Measurements from ENCODE around the gene GAA.

The GAA gene

DNA sequence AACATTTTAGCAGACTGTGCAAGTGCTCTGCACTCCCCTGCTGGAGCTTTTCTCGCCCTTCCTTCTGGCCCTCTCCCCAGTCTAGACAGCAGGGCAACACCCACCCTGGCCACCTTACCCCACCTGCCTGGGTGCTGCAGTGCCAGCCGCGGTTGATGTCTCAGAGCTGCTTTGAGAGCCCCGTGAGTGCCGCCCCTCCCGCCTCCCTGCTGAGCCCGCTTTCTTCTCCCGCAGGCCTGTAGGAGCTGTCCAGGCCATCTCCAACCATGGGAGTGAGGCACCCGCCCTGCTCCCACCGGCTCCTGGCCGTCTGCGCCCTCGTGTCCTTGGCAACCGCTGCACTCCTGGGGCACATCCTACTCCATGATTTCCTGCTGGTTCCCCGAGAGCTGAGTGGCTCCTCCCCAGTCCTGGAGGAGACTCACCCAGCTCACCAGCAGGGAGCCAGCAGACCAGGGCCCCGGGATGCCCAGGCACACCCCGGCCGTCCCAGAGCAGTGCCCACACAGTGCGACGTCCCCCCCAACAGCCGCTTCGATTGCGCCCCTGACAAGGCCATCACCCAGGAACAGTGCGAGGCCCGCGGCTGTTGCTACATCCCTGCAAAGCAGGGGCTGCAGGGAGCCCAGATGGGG is 3.1 kb downstream of the GAA start:
- ATAC-seq: no peak
- no peak for DNase-seq

DNA sequence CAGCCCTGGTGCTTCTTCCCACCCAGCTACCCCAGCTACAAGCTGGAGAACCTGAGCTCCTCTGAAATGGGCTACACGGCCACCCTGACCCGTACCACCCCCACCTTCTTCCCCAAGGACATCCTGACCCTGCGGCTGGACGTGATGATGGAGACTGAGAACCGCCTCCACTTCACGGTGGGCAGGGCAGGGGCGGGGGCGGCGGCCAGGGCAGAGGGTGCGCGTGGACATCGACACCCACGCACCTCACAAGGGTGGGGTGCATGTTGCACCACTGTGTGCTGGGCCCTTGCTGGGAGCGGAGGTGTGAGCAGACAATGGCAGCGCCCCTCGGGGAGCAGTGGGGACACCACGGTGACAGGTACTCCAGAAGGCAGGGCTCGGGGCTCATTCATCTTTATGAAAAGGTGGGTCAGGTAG is 3.6 kb downstream of the GAA start:
- no peak for DNase-seq

DNA sequence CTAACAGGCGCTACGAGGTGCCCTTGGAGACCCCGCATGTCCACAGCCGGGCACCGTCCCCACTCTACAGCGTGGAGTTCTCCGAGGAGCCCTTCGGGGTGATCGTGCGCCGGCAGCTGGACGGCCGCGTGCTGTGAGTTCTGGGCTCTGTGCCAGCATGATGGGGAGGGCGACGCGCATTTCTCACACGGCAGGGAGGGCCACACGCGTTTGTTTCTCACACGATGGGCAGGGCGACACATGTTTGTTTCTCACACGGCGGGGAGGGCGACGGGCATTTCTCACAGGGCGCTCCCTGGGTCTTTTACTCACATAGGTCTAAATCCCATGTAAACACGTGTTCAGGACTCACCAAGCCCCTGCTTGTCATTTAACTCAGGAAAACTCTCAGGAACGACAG is 4.4 kb downstream of the GAA start:
- ATAC-seq: no peak
- DNase-seq: no peak

More for the DNA sequence above, 3.6 kb downstream of the GAA start:
- ATAC-seq: no peak

DNA sequence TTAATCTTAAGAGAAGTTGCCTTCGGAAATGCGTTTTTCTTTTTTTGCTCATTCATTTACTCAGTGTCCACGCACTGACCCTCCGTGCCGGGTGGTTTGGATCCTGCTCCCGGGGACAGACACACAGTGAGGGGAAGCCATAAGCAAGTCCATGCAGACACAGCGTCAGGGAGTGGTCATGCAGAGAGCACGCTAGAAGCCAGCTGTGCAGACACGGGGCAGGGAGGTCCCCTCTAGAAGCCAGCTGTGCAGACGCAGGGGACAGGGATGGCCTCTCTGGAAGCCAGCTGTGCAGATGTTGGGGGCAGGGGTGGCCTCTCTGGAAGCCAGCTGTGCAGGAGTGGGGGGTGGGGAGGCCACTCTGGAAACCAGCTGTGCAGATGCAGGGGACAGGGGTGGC is 4.8 kb downstream of the GAA start:
- ATAC-seq: no peak
- no peak for DNase-seq

DNA sequence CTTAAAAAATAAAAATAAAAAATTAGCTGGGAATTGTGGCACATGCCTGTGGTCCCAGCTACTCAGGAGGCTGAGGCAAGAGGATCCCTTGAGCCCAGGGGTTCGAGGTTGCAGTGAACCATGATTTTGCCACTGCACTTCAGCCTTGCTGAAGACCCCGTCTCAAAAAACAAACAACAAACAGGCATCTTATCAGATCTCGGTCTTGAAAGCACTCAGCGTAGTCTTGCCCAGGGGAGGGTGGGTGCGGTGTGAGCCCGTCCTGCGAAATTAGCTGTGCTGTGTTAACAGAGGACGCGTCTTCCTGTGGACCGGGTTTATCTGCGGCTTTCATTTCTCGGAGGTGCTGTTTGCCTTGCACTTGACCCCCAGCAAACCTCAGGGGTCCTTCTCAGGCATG is 5.4 kb downstream of the GAA start:
- ATAC-seq (no peak), DNase-seq (no peak)

DNA sequence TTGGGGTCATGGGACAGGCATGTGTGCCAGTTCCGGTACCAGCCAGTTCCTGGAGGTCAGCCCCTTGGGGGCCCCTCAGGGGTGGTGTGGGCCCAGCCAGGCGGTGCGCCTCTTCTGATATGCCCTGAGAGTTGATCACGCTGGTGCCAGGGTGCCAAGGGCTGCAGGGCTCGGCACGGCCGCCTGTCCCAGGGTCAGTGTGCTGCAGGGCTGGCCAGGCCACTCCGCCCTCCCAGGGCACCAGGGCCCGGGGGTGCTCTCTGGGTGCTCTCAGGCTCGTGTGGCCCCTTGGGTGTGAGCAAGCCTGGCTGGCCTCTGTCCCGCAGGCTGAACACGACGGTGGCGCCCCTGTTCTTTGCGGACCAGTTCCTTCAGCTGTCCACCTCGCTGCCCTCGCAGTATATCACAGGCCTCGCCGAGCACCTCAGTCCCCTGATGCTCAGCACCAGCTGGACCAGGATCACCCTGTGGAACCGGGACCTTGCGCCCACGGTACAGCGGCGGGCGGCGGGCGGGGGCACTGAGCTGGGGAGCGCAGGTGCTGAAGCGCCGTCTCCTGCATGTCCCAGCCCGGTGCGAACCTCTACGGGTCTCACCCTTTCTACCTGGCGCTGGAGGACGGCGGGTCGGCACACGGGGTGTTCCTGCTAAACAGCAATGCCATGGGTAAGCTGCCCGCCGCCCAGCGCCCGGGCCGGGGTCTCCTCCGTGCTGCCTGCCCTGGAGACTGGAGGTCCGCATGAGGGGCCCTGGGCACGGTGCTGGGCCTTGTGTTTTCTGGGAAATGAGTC is 6.0 kb downstream of the GAA start:
- ATAC-seq (no peak), DNase-seq (no peak)

DNA sequence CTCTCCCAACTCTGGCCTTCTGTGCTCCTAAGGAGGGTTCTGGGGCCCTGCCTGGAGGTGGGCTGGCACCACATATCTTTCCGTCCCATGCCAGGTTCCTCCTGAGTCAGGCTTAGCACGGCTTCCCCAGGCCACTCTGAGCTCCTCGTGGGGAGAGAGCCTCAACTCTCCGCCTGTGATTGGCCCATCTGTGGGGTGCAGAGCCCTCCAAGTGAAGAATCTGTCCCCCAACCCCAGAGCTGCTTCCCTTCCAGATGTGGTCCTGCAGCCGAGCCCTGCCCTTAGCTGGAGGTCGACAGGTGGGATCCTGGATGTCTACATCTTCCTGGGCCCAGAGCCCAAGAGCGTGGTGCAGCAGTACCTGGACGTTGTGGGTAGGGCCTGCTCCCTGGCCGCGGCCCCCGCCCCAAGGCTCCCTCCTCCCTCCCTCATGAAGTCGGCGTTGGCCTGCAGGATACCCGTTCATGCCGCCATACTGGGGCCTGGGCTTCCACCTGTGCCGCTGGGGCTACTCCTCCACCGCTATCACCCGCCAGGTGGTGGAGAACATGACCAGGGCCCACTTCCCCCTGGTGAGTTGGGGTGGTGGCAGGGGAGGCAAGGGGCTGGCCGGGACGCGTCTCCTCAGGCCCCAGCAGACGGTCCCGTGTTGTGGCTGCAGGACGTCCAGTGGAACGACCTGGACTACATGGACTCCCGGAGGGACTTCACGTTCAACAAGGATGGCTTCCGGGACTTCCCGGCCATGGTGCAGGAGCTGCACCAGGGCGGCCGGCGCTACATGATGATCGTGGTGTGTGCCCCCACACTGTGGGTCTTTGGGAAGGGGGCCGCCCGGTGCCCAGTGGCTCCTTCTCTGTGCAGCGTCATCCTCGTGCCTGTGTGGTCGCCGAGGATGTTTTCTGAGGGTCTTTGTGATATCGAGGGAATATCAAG is 6.9 kb downstream of the GAA start:
- no peak for ATAC-seq
- DNase-seq: no peak

DNA sequence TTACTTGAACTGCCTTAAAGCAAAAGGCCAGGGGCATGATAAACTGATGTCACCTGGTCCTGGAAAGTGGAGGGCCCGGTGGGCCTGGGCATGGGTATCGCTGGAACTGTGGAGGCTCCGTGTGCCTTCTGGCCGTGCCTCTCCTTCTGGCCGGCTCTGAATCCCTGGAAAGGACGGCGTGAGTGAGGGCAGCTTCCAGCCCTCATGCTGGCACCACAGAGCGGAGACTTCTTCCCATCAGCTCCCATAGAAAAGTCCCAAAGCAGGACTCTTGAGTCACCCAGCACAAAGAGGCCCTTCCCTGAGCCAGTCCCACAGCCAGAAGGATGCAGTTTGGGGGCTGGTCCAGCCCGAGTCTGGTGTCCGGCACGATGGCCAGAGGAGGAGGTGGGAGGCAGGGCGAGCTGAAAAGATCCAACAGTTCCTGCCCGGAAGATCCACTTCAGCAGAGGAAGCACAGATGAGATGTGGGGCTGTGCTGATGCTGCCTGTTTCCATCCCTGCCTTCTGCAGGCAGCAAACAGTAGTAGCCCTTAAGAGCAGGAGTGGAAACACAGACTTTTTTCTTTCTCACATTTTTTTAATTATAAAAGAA is 7.8 kb downstream of the GAA start:
- DNase-seq: no peak
- no peak for ATAC-seq

DNA sequence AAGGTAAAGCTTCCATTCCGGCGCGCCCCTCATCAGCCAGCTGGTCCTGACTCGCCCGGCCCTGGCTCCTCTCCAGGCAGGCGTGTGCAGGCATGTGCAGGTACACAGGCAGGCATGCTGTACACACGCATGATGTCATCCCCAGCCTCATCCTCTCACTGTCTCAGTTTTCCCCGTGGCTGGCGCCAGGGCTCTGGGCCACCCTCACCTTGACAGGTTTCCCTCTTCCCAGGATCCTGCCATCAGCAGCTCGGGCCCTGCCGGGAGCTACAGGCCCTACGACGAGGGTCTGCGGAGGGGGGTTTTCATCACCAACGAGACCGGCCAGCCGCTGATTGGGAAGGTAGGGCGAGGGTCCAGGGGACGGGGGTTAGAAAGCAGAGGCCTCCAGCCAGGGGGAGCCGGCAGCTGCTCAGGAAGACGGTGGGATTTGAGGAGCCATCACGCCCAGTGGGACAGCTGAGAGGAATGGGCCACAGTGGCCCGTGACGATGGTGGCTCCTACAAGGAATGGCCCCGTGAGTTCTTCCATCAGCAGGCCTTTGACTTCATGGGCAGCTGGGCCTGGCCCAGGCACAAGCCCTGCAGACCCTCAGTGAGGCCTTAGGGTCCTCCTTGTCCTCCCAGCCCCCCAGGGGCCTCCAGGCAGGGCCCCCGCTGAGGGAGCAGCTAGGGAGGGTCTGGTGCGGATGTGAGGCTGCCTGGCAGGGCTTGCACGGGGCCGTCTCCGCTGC is 8.5 kb downstream of the GAA start:
- DNase-seq (no peak), ATAC-seq (no peak)

DNA sequence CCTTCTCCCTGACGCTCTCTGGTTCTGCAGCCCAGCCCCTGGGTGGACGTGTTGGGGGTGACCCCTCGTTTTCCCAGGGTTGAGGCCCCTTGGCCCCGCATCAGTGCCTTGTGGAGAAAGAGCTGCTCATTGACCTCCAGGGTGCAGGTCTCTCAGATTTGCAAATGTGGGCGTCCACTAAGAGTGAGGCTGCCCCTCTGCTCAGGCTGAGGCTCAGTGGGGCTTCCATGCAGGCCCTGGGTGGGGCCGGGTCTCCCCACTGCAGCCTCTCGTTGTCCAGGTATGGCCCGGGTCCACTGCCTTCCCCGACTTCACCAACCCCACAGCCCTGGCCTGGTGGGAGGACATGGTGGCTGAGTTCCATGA is 9.0 kb downstream of the GAA start:
- no peak for DNase-seq
- no peak for ATAC-seq

DNA sequence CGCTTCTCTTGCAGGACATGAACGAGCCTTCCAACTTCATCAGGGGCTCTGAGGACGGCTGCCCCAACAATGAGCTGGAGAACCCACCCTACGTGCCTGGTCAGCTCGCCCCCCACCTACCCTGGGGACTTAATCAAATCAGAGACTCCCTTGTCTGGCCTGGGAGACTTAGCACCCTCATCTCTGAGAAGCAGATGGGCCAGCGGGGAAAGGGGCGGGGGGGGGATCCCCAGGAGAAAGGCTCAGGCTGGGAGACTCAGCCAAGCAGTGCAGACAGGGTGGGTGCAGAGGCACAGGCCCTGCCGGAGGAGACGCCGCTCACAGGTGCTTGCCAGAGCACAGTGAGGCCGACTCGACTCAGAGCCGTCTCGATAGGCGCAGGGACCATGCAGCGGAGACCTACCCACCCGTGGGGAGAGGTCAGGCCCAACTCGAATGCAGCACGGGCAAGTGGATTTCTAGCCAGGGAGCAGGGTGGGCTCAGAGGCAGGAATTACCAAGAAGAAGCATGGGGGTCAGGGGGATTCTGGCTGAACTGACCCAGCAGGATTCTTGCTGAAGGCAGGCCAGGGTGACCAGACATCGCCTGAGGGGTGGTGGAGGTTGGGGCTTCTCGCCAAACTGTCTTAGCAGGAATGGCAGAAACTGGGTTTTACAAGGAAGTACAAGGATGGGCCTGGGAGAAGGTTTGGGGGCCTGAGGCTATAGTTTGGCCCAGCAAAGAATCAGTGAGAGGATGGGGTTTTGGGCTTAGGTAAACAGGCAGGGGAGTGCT is 9.7 kb downstream of the GAA start:
- DNase-seq (no peak), ATAC-seq (no peak)

DNA sequence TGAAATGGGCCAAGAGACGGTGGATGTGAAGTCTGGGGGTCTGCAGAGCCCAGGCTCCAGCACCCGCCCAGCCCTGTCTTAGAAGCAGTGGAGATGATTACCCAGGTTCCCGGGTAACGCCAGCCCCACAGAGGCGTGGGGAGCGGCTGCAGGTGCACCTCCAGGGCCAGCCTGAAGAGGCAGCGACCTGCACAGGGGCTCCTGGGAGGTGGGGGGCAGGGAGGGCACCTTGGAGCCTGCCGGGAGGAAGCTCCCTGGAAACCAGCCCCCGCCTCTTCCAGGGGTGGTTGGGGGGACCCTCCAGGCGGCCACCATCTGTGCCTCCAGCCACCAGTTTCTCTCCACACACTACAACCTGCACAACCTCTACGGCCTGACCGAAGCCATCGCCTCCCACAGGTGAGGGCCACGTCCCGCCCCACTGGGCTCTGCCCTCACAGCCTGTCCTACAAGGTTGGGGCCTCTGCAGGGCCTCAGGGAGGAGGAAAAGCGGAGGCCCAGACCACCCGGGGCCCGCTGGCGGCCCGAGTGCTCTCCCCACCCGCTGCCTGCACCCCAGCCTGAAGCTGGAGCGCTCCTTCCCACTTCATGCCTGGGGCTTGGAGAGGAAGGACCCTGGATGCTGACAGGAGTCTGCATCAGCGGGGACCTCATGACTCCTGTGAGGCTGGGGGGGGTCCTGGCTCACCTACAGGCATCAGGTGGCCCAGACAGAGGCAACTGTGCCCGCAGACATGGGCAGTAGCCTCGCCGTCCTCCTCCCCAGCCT is 10.5 kb downstream of the GAA start:
- DNase-seq (no peak), ATAC-seq (no peak)

DNA sequence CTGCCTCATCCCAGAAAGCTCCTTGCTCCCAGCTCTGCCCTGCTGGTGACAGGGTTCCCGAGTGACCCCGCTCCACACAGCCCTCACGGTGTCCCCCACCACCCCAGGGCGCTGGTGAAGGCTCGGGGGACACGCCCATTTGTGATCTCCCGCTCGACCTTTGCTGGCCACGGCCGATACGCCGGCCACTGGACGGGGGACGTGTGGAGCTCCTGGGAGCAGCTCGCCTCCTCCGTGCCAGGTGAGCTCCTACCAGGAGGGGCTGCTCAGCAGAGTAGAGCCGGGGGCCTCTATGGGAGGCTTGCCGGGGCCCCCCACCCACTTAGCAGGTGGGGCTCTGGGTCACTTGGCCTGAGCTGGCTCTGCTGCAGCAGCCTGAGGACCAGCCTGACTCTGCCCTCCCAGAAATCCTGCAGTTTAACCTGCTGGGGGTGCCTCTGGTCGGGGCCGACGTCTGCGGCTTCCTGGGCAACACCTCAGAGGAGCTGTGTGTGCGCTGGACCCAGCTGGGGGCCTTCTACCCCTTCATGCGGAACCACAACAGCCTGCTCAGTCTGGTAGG is 11.2 kb downstream of the GAA start:
- ATAC-seq: no peak
- no peak for DNase-seq

DNA sequence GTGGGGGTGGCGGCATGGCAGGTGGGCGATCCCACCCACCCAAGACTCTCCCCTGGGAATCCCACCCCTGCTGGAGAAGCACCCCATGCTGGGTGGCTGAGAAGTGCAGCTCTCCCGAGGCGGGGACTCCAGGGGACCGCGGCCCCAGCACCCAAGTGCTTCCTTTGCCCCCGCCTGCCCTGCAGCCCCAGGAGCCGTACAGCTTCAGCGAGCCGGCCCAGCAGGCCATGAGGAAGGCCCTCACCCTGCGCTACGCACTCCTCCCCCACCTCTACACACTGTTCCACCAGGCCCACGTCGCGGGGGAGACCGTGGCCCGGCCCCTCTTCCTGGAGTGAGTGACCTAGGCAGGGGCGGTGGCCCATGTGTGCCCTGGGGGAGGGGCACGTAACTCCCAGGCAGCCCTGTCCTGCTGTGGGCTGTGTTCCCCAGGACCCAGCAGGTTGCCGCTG is 11.7 kb downstream of the GAA start:
- DNase-seq: no peak
- ATAC-seq: no peak

DNA sequence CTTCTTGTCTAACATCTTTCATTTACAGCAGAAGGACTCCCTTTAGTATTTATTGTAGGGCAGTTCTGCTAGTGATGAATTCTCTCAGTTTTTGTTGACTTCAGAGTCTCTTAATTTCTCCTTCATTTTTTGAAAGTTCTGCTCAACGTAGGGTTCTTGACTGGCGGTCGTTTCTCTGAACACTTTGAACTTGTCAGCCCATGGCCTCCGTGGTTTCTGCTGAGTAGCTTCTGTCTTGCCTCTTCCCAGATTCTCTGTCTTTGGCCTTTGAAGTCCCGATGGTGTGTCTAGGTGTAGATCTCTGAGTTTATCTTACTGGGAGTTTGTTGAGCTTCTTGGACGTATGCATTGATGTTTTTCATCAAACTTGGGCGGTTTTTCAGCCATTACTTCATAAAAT is 13.4 kb downstream of the GAA start:
- ATAC-seq: no peak
- no peak for DNase-seq

DNA sequence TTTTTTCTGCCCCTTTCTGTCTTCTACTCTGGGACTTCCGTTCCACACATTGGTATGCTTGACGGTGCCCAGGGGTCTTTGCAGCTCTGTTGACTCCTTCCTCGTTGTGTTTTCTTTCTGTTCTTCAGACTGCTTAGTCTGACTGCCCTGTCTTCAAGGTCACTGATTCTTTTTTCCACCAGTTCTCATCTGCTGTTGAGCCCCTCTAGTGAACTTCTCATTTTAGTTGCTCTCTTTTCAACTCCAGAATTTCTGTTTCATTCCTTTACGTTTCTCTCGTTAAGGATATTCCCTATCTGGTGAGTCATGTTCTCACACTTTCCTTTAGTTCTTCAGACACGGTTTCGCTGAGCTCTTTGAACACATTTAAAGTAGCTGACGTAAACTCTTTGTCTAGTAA is 13.8 kb downstream of the GAA start:
- no peak for ATAC-seq
- DNase-seq: no peak

DNA sequence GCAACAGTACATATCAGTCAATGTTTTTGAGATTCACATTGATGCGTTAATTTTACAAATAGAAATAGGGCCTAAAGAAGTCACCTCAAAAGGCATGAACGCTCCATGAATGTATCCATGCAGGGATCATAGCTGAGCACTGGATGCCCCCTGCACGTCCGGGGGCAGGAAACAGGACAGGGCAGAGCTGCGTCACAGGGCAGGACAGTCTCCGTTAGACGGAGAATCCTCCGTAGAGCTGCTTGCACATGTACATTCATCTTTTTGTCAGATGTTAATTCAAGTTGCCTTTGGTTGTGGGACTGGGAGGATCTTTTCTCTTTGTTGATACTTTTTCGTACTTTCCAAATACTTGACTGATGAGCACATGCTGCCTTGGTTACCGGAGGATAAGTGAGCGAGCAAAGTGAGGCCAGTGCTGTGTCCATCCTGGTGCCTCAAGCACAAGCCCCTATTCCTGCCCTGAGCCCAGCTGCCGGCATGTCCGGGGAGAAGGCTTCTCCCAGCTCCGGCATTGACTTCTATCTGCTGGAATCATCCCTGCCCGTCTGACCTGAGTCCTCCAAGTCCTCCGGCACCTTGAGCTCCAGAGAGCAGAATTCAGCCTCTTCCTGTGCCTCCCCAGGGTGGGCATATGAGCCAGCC is 15.0 kb downstream of the GAA start:
- ATAC-seq: no peak
- no peak for DNase-seq

DNA sequence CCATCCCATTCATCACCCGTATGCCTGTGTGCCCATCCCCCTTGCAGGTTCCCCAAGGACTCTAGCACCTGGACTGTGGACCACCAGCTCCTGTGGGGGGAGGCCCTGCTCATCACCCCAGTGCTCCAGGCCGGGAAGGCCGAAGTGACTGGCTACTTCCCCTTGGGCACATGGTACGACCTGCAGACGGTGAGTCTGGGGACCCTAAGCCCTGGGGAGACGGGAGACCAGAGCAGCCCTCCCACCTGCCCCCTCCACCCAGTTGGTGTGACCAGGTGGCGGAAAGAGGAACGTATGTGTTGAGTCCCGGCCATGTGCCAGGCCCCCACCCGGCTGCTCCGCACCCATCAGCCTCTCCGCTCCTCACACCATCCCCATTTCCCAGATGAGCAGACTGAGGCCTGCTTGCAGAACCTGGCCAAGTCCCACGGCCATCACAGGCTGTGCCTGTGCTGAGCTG is 15.6 kb downstream of the GAA start:
- no peak for ATAC-seq
- DNase-seq: no peak

Measured in stimulated activated naive CD8-positive, alpha-beta T cell treated with anti-CD3 and anti-CD28 coated beads, Interleukin-15, Interleukin-2, amounts not matched to agents 100 U/mL and 50 U/mL, for 24 hours (primary cell).